Stimulated activated CD4-positive, alpha-beta T cell treated with anti-CD3 and anti-CD28 coated beads, Interleukin-1b, Interleukin-23, amount 100 ng/mL, for 4 hours (primary cell): ENCODE measurements around the gene ADCY5.
"Not testable (repeated sequence)": the region's sequence is repeated elsewhere in the genome, so short reads cannot be mapped to it uniquely, and the experiment has no call there.

Experiments used
- DNase-seq, 2 donors: peaks; one replicate each; pipeline ENCODE4 v3.0.0-alpha.2; 2020; ENCODE audit warnings: low read depth in 2 of 2

The ADCY5 gene

DNA sequence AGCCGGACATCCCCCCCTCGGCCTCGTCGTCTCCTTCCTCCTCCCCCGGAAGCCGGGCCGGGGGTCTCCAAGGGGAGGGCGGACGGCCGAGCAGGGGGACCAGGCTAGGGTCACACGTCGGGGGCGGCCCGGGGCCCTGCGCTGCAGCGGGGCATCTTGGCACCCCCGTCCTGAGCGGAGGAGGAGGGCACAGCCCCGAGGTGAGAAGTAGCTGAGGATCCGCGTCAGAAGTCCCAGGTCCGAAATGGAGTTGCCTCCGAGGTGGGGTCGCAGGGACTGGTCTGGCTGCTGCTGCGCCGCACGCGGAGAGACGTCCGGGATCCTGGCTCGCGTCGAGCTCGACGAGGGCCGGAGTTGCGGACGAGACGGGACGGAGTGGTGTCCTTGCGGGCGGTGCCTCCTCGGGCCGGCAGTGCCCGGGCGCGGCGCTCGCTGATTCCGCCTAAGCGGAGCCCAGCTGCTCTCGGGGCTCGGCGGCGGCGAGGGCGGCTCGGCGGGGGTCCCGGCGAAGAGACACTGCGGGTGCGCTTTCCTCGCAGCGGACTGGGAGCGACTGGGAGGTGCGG lies at the start of gene ADCY5:
TSS of gene ADCY5 (minus strand) at position 555 of the 566 bp plus-strand sequence. CDS start at position 10, 545 bp downstream.
- DNase-seq: no peak

DNA sequence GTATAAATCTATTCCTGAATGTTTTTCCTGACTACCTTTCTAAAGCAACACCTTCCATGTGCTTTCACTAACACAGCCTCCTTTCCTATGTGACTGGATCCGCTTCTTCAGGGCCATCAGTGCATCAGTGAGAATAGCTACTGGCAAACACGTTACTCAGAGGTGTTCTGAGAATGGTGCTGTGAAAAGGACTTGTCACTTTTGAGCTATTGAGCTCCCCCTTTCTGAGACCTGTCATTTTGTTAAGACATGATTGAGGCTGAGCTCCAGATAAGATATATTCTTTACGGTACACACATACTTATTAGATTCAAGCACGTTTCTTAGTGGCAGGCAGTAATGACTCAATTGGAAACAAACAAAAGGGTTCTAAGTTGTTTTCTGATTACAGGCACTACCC lies 45.0 kb upstream of the ADCY5 start:
- DNase-seq: no peak

DNA sequence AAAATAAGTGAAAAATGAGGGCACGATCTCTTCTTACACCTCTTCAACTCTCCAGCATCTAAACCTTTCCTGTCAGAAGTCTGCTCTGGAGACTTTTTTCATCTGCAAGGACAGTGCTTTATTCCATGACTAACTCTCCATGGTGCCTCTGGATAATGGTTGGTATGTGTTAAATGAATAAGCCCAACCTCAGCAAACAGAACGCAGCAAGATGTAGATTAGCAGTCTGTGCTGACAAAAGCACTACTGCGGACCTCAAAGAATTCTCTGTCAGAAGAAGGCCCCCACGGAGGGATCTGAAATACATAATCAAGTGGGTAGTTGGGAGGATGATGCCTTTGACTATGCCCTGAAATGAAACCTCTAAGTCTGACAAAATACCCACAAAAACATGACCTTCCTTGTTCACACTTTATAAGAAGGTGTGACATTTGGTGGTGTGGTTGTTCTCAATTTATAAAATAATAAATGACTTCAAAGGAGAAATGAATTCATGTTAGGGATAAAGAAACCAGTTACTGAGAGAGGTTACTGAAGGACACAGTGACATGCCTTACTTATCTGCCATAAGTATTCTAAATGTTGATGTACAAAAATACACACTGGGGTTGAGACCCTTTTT lies 43.2 kb upstream of the ADCY5 start:
- no peak for DNase-seq

DNA sequence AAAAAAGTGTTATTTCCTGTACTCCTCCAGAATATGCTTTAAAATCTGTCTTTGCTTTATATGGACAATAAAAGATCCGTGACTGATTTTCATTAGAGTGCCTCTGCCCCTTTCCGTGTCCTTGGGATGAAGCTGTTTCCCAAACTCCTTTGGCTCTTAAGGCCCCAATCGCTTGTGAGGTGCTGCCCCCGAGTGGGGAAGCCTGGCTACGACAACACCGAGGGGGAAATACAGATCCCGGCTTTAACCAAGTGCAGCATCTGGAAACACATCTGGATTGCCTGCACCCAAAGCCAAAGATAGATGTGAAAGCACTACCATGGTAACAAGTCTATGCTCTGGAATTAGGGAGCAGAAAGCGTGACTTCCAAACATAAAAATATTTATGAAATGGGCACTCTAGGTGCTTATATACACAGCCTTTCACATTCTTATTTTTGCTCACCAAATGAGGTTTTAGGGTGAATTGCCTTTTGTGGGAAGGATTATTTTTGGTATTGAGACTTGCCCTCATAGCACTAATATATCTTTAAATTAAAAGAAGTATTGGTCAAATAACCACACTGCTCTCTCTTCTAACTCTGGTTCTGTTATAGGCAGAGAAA lies 40.6 kb upstream of the ADCY5 start:
- DNase-seq: peak; percentile 7 to 30

DNA sequence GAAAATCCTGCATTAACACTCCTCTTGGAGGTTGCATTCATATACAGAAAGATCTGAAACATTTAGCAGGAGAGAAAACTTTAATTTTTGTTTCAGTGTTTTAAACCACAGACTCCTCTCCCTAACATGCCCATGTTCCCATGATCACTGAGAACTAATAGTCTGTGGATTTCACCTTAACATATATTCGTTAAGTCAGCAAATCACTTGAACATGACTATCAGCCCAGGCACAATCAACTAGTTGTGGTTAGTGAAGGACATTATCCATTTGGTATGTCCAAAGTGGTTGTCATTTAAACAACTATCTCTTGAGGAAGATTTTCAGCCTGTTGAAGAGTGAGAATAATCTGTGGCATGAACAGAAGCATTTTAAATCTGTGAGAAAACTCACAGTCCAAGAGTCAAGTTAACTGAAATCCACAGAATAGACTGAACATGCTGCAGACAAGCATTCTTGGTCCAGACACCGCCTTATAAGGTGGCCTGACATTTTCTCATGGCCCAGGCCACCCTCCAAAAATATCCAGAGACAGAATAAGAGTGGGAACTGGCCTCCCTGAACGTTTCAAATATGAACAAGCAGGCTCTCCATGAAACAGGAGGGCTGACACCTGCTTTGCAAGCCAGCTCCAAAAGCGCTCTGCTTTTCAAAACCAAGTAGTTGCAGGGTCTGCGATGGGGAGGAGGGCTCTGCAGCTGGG lies 39.9 kb upstream of the ADCY5 start:
- no peak for DNase-seq

DNA sequence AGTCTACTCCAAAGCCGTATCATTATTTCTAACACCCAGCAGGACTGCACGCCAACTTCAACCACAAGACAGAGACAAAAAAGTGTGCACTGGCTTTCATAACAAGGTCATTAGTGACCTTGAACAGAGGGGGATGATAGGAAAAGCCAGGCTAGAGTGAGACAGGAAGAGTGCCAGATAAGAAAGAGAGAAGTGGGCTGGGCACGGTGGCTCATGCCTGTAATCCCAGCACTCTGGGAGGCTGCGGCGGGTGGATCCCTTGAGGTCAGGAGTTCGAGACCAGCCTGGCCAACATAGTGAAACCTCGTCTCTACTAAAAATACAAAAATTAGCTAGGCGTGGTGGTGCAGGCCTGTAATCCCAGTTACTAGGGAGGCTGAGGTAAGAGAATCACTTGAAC lies 38.2 kb upstream of the ADCY5 start:
- DNase-seq: not testable (repeated sequence)

DNA sequence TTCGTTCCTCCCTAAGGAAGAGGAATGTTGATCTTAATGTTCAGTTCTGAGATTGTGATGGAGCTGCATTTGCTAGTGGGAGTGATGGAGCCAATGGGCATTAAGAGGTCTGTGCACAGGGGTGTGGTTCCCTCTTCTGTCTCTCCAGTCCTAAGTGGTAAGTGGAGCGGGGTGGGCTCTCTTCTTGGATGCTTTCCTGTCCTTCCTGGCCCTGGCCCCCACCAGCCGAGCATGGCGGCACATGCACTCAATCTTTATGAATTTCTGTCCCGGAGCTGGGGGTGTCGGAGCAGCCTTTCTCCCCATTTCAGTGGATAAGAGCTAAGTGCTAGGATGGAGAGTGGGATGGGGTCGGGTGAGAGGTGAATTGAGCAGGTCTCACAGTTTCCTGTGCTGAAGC lies 37.6 kb upstream of the ADCY5 start:
- no peak for DNase-seq

DNA sequence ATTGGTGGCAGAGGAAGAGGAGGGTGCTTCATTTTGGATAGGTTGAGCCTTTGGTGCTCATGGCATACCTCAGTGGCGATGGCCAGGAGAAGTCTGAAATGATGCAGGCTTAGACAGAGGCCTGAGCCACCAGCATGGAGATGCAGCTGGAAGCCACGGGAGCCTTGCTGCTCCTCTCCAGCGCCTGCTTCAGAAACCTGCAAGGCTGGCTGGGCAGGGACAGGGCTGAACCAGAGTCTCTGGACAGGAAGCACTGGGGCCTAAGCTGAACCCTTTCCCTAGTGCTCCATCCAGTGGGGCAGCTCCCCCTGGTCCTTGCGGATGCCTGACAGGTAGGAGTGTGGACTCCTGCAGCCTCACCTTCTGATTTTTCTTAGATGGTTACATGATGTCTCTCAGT lies 36.7 kb upstream of the ADCY5 start:
- no peak for DNase-seq

DNA sequence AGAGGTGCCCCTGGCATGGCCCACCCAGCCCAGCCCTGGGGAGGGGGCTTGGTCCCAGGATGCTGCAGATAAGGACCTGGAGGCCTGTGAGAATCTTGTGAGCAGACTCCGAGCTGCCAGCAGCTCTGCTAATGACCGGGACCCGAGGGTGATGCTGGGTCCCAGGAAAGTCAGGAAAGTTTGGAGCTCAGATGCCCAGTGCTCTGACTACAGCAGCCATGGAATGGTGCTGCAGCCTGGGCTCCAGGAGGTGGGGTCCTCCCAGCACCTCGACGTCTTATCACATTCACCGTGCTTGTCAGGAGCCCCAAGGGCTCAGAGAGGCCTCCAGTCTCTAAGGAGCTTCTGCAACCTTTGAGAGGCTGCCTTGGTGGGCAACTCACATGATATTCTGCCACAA lies 34.3 kb upstream of the ADCY5 start:
- DNase-seq: no peak

DNA sequence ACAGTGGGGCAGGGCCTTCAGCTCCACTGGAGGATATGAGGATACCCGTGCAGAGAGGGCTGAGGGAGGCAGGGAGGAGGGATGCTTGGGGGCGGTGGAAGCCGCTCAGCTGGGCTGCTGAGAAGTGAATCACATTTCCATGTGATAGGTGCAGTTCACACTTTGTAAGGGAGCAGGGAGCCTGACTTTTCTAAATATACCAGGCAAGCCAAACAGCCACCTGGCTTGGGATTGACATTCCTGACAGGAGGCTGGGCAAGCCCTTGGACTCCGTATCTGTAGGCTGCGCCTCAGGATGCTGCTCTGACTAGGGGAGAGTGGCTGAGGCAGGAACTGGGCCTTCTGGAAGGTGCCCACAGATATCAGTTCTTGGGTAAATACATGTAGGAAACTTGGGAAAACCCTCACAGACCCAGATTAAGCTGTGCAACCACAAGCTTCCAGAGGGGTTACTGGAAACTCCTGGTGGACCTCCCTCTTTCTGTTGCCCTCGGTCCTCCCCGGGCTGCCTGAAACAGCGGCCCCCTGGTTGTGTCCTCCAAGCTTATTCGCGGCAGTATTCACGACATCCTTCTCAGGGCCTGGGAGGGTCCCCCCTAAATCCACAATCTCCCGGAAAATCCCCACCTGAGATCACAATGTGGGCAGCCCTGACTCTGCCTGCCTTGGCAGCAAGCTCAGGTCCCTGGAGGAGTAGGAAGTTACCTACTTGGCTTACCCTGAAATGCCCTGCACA lies 33.0 kb upstream of the ADCY5 start:
- DNase-seq: no peak

DNA sequence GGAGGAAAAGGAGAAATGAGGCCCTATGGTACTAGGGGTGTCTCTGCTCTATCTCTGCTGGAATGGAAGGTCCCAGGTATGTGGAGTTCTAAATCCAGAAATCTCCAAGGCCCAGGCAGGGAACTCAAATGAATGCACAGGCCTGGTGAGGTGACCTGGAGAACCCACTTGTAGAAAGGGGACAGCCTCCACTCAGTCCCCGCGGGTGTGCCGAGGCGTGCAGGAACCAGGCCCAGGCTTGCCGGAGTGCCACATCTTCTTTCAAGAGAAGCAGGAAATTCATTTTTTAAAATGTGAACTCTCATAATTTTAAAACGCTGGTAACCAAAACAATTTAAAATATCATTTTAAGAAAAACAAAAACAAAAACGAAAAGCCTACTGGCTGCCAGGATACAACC lies 32.2 kb upstream of the ADCY5 start:
- no peak for DNase-seq

DNA sequence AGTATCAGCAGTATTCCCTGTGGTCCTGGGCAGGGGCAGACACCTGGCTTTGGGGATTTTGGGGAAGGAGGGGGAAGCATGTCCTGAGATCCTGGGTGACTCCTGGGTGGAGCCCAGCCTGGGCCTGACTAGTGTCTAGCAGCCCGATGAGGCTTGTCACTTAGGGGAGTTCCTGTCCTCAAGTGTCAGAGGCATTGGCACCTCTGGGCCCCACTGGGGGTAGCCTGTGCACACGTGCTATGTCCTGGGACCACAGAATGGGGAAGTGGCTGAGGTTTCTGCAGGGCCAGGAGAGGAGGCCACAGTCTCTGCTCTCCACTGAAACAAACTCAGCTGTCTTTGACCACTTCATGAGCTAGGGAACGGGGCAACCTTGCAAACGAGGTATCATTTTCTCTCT lies 31.5 kb upstream of the ADCY5 start:
- no peak for DNase-seq

DNA sequence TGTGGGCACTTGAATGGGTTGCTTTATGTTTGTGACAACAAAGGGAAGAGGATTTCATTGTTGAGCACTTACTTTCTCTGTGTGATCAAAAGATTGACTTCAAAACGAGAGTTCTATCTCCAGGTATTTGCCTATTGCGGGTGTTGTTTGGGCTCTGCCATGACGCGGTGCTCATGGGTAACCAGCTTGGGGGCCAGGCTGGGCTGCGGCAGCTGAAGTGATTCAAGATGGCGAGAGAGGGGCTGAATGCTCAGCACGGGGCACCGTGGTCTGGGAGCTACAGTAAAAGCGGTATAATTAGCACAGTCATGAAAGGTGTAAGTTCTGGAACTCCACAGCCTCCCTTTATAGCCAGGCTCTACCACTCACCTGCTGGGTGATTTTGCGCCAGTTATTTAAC lies 31.0 kb upstream of the ADCY5 start:
- no peak for DNase-seq

DNA sequence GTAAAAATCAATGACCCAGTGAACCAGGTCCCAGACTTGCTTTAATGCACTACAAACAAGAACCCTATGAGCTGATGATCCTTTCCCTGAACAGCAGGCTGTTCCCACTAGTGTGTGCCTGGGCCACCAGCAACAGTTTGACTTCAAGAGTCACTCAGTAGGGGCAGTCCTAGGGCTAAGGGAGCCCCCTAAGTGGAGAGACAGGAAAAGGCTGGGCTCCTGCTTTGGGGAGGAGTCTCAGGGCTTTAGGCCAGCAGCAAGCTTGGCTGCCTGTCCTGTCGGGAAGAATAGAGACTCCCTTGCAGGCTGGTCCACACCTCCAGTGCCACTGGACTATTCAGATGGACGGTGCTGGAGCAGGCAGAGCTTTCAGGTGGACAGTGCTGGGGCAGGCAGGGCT lies 29.4 kb upstream of the ADCY5 start:
- no peak for DNase-seq

DNA sequence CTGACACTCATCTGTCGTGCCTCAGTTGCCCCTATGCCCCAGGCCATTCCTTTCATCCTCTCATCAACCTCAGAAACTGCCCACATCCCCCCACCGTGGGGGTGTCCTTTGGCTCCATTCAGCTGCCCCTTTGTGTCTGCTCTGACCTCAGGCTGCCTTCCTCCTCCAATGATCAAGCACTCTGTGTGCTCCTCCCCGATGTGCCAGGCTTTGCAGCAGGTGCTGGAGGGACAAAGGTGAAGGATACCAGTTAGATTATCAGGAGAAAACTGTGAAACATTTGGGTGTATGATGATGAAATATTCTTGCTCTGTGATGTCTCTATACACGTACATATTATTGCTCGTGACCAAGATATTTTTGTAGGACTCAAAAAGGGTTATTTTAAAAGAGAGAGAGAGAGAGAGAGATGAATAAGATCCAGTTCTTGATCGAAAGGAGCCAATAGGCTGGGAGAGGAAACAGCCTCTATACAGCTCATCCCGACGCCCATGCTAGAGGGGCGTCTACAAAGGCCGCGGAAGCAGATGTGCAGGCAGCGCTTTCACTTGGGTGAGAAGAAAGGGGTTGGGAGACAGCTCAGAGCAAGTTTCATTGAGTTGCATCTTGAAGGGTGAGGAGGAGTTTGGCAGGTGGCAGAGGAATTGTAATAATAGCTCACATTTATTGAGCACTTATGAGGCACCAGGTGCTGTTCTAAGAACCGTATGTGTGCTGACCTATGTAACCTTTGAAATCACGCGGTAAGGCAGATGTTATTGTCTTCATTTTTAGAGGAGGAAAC lies 28.3 kb upstream of the ADCY5 start:
- DNase-seq: no peak

DNA sequence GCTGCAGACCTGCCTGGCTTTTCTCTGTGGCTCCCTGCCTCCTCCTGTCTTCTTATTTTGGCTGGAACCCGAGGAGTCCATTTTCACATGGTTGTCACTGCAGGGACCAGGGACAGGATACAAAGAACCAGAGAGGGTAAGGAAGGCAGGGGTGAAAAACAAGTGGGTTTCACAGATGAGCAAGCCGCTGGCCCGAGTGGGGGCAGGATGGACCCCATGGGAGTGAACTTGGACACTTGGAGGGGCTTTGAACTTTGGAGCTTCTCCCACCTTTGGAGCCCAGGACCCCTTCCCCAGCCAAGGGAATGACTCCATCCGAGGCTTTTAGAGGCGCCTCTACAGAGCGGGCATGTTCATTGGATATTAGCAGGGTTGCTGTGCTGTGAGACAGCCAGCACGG lies 26.9 kb upstream of the ADCY5 start:
- no peak for DNase-seq

DNA sequence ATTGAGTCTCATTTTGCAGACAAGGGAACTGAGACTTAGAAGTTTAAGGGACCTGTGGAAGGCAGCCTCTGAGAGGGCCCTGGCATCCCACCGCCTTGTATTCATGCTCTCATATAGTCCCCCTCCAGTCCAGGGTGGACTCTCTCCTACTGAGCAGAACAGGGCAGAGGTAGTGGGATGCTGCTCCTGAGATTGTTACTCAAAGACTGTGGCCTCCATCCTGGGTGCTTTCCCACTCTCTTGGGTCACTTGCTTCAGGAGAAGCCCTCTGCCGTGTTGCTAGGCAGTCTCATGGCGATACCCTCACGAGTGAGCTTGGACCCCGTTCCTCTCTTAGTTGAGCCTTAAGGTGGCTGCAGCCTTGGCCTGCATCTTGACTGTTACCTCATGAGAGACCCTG lies 22.2 kb upstream of the ADCY5 start:
- no peak for DNase-seq

DNA sequence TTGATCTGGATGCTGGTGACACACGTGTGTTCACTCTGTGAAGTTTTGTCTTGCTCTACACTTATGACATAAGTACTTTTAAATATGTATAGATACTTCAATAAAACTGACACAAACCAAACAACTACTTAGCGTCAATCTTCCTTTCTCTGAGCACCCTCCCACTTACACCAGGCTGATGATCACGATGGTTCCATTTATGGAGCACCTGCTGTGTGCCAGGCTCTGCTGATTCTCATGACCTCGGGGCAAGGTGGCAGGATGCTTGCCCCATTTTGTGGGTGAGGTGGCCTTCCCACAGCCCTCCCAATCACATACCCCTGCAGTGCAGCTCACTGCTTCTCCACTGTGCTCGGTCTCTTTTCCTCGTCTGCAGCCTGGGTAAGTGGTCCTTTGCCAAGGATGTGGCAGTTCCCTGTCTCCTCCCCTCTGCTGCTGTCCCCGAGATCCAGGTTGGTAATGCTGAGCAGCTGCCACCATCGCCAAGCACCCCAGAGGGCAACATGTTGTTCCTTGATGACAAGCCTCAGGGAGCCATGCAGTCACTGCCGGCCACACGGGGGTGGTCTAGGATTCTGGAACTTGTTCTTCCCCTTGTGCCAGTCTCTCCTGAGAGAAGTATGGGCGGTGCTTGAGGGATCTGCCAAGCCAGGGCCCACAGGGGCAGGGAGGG lies 20.6 kb upstream of the ADCY5 start:
- no peak for DNase-seq

DNA sequence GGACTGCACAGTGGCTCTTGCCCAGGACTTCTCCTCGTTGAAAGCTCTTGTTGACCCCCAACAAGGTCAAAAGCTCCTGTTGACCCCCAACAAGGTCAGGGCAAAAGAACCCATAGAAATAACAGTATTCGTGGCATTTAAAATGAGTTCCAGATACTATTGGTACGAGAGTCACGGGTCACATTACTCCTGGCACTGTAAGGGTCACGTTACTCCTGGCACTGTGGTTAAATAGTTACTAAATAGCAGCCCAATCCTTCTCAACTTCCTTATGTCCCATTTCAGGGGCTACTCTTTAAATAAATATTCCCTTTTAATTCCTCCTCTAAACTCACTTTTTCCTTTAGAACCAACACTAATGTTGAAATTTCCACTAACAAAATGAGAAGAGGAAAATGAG lies 18.2 kb upstream of the ADCY5 start:
- no peak for DNase-seq

DNA sequence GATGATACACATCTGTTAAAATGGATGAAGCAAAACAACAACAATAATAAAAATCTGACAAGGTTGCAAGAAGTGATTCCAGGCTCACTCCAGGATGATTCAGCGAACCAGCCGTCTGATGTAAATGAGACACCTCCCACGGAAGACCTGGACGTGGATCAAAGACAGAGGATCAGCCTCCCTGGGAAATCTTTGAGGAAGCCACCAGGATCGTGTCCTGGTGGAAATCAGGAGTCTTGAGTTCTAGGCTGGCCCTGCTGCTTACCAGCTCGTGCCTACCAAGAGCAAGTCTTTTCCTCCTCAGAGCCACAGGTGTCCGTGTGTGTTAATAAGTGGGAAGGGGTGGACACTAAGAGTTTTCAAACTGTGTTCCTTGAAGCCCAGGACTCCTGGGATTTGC lies 15.3 kb upstream of the ADCY5 start:
- no peak for DNase-seq

DNA sequence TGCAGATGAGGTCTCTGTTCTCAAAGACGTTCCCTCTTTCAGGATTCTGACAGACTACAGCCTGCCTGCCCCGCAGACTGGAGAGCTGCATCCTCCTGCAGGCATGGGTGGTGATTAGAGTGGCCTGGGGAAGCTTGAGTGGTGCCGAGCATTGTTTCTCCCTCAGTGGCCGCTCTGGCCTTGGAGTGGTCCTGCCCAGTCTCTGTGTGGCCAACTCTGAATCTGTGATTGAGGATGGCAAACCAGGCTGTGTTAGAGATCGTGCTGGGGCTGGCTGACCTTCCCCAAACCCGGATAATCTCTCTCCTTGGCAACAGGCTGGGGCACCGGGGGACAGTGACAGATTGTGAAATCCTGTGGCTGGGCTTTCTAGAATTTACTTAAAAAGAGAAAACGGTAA lies 11.0 kb upstream of the ADCY5 start:
- DNase-seq: no peak
